NCI-H128 (cell line): Measurements from ENCODE around the gene FBXO28.
"Not testable (repeated sequence)": the region's sequence is repeated elsewhere in the genome, so short reads cannot be mapped to it uniquely, and the experiment has no call there.

Experiments
- DNase-seq: peaks from one replicate; lab custom pipeline; 2025; ENCODE audit not compliant: unreplicated experiment; lab: John Stamatoyannopoulos, UW

FBXO28 gene

GRCh38 chr1:224183591-224184312 lies 69.8 kb downstream of the FBXO28 start:
- peak; percentile 37 for DNase-seq

- DNase-seq = no peak
Measured at GRCh38 chr1:224185208-224185607, 71.3 kb downstream of the FBXO28 start.

- DNase-seq = no peak
Measured at GRCh38 chr1:224188286-224188685, 74.4 kb downstream of the FBXO28 start.

- DNase-seq = no peak
Measured at GRCh38 chr1:224189561-224189960, 75.7 kb downstream of the FBXO28 start.

GRCh38 chr1:224192082-224192788 lies 78.3 kb downstream of the FBXO28 start:
- no peak for DNase-seq

GRCh38 chr1:224193319-224193966 lies 79.5 kb downstream of the FBXO28 start:
- no peak for DNase-seq

- DNase-seq = no peak
Measured at GRCh38 chr1:224196813-224197600, 83.1 kb downstream of the FBXO28 start.

GRCh38 chr1:224198572-224198971 lies 84.7 kb downstream of the FBXO28 start:
- no peak for DNase-seq

GRCh38 chr1:224199679-224200078 lies 85.8 kb downstream of the FBXO28 start:
- DNase-seq = no peak

- DNase-seq = no peak
Measured at GRCh38 chr1:224201383-224201782, 87.5 kb downstream of the FBXO28 start.

GRCh38 chr1:224201853-224202252 lies 87.9 kb downstream of the FBXO28 start:
- DNase-seq = no peak

- DNase-seq = peak; percentile 3
Measured at GRCh38 chr1:224203243-224204016, 89.5 kb downstream of the FBXO28 start.

- peak; percentile 4 for DNase-seq
Measured at GRCh38 chr1:224205438-224205840, 91.5 kb downstream of the FBXO28 start.

GRCh38 chr1:224205931-224206538 lies 92.1 kb downstream of the FBXO28 start:
- DNase-seq = not testable (repeated sequence)

- DNase-seq = peak; percentile 10
Measured at GRCh38 chr1:224211206-224211962, 97.5 kb downstream of the FBXO28 start.
